NCI-H2081 (cell line): ENCODE data around the gene C16orf96.

Experiments used
- DNase-seq, 2 experiments: peaks; one replicate each; lab custom pipeline; 2025; lab: John Stamatoyannopoulos, UW

Gene C16orf96

DNA sequence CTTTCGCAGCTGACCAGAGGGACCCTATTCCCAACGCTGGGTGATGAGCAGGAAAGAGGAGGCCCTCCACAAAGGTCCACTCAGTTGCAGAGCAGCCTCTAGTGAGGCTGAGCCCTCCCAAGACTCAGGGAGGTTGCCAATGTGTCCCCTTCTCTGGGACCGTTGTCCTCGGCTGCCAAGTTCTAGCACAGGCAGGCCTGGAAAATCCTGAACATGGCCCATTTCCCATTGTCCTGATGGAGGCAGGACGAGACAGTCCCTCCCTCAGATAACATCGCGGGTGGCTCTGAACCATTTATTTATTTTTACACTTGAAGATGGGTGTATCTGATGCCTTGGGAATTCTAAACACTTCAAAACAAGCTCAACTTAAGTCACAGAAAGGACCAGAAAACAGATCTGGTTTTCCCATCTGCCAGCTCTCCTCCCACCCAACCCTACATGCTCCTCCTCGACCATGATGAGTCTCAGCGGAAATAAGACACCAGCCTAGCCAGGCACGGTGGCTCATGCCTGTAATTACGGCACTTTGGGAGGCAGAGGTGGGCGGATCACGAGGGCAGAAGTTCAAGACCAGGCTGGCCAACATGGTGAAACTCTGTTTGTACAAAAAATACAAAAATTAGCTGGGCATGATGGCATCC is 30.4 kb upstream of the C16orf96 start:
- DNase-seq, result no peak

- DNase-seq, result no peak
Measured at GRCh38 chr16:4529085-4530060, 26.8 kb upstream of the C16orf96 start.

DNA sequence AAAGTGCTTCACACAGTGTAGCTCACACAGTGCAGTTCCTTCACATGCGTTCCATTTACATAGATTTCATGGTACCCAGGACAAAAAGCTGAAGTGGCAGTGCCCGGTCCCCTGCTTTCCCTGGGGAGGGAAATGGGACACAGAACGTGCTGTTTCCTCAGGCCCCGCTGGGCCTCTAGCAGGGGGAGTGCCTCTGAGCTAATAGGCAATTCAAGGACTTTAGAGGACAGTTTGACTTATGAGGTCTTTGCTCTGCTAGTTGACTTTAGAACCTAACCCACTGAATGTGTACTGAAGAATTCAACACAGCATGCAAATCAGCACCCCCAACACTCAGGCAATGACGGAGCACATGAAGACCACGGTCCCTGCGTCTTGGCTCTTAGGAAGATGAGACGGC is 24.3 kb upstream of the C16orf96 start:
- no peak for DNase-seq

- DNase-seq, result no peak
Measured at GRCh38 chr16:4532238-4532637, 23.9 kb upstream of the C16orf96 start.

DNA sequence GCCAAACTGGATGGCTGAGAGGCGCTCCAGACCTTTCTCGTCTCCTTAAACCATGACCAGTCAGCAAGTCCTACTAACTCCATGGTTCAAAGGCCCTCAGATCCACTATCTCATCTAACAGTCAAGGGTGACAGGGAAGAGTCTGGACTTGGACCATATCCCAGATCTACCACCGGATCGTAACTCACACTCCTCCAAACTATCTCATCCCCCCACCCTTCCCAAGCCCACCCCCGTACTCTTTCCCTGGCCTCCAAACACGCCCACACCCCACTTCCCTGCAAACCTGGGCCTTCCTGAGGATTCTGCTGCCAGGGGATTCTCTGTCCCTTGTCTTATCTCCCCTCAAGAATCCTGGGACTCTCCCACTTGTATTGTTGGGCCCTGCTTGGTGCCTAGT is 22.6 kb upstream of the C16orf96 start:
- DNase-seq, result no peak

- peak in 1 of 2 experiments; percentile 9 for DNase-seq
Measured at GRCh38 chr16:4534151-4534790, 21.9 kb upstream of the C16orf96 start.

GRCh38 chr16:4535627-4536108 is 20.5 kb upstream of the C16orf96 start:
- no peak for DNase-seq

GRCh38 chr16:4536391-4537106 is 19.6 kb upstream of the C16orf96 start:
- DNase-seq, result no peak

- DNase-seq, result no peak
Measured at GRCh38 chr16:4537376-4538343, 18.5 kb upstream of the C16orf96 start.

- DNase-seq, result peak; percentile 94 to 95
Measured at GRCh38 chr16:4538350-4539235, 17.5 kb upstream of the C16orf96 start, which contains the start of gene CDIP1. Gene CDIP1 (minus strand): TSS chr16:4538773. CDS start chr16:4514130, 24,643 bp downstream.

DNA sequence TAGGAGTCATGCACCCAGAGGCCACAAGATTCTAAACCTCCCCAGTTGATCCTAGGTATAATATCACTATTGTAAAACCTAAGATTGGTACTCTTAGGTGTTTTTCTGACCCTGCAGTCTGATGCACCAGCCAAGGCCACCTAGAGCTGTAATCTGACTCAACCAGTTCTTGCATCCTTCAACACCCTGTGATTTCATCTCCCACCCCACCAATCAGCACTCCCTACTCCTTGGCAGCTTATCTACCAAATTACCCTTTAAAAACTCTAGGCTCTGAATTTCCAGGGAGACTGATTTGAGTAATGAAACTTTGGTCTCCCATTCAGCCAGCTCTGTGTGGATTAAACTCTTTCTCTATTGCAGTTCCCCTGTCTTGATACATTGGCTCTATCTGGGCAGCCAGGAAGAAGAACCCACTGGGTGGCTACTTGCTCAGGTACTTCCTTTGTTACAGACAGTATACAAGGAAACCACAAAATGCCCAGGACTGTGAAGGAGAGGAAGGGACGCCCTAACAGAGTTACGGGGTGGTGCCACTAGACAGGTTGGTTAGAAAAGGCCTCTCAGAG is 16.3 kb upstream of the C16orf96 start:
- no peak for DNase-seq

GRCh38 chr16:4544473-4544872 is 11.7 kb upstream of the C16orf96 start:
- no peak for DNase-seq

DNA sequence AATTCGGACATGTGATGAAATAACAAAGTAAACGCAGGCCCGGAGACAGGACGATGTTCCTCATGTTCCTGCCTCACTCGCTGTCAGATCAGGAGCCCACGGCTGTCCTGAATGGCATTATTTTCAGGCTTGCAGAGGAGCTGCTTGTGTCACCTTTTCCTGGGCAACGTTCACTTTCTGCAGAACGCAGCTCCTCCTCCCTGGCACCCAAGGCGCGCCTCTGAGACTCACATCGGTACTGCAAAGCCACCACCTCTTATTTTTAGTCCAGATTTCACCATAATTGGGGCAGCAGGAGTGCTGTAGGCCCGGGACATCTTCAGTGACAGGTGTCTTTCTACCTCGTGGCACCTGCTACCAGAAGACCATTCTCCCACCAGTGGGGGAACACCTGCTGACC is 8.0 kb upstream of the C16orf96 start:
- DNase-seq, result no peak

- no peak for DNase-seq
Measured at GRCh38 chr16:4550591-4550990, 5.5 kb upstream of the C16orf96 start.

DNA sequence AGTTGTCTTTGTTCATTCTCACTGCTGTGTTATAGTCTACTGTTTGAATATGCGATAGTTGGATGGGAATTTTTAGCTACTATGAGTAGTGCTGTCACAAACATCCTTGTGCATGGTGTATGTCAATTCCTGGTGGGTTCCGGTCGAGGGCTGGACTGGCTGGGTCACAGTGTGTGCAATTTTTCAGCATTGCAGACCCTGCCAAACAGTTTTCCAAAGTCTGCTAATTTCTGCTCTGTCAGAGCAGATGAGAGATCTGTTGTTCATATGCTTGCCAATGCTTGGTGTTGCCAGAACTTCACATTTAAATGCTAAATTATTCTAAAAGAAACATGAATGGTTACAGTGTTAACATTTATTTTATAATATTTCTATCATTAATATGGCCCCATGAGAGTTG is 3.6 kb upstream of the C16orf96 start:
- DNase-seq, result no peak

GRCh38 chr16:4556580-4556979 is 440 bp downstream of the C16orf96 start:
- no peak for DNase-seq

GRCh38 chr16:4557973-4558372 is 1.8 kb downstream of the C16orf96 start:
- DNase-seq, result no peak

DNA sequence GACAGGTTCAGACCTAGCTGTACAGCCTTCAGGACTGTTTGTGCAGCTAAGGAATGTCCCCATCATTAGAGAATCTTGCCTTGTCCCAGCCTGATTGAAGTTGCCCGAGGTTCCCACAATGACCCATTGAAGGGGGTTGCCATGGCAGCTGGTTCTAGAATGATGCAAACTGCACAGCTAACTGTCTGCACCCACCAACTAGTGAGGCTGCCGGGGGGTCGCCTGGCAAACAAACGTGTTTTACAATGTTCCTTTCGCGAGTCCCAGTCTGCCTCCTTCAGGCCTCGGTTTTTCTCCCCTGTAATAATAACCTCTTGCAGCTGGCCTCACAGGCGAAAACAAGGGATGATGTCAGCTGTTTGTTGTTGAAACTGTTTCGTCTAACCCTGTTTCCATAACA is 5.5 kb downstream of the C16orf96 start:
- no peak for DNase-seq

DNA sequence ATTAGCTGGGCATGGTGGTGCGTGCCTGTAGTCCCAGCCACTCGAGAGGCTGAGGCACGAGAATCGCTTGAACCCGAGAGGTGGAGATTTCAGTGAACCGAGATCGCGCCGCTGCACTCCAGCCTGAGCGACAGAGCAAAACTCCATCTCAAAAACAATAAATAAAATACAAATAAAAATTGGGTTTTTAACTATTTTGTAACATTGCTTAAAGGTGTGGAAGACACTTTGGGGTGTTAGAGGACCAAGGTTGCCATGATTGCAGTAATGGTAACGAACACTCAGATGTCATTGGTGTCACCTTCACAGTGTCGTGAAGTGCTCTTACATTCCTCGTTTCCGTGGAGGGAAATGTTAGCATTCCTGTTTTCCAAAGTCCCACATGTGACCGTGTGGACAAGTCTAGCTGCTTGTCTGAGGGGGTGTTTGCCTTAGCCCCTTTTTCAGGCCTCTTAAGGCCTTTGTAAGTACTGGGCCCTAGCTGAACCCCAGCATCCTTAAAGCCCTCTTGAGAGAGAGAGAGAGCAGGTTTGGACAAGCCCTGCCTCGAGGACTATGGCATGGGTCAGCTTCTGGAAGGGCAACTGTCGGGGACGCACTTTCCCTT is 8.6 kb downstream of the C16orf96 start:
- no peak for DNase-seq
